Transverse colon (tissue), 3 donors: Measurements from ENCODE around the gene CABCOCO1.

Source experiments
- CTCF ChIP-seq, 5 experiments: fragments of 200-600 bp in 3 of 5; fragments of 450-650 bp in 2 of 5; sonication (generic) in 3 of 5; IDR thresholded peaks; 1 replicate in 2 of 5; 2 replicates in 3 of 5; pipeline ENCODE4 v1.5.1; 2016 to 2017; ENCODE audit warnings: antibody characterized with exemption in 5 of 5, inconsistent platforms in 3 of 5, mild to moderate bottlenecking in 2 of 5, moderate library complexity in 1 of 5
- POLR2A ChIP-seq: fragments of 450-650 bp; IDR thresholded peaks from one replicate; pipeline ENCODE4 v1.6.1; 2016; ENCODE audit warnings: antibody characterized with exemption, mild to moderate bottlenecking, moderate library complexity

DNA sequence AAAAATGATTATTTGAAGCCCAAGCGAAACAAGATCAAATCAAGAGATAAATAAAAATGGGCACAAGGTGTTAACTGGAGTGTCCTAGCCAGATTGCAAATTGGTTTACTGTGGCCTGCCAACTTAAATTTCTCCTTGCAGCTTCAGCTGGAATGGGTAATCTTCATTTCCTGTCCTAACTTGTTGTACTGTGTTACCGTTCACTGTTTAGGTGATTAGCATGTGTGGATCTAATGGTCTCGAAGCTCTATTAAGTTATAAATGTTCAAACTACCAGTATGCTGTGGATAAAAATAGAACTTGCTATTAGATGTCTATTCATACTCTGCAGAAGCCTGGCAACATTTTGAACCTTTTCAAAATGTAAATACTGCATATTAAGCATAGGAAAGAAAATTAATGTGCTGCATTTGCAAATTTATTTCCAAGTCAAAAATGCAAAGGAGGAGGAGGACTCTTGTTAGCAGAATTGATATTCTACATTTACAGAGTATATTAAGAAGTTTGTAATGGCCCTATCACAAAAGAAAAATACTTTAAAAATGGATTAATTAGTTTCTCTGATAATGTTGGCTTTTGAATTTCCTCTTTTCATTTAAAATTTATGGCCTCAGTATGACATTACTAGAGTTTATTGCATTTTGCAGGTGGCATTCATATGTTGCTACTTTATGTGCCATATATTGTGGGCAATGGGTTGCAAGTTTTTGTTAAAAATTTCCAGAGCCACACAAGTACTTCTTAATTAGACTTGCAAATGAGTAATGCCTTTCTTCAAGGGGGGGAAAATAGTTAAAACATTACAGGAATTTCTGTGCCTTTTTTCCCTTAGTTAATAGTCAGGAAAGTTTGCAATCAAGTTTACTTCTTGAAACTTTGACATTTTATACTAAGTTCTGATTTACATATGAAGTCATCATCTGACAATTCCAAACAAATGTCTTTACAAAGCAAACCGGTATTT lies 92.1 kb downstream of the CABCOCO1 start:
- TF ChIP-seq CTCF (IDR thresholded peaks at IDR 0.05) (no peak), POLR2A (no peak)
